ENCODE results near the gene ADAMTSL1. TPM values are rescaled to one million over a fixed set of nuclear protein-coding genes. Genes with fewer than 3 reads are reported as not detected.

ADAMTSL1 gene
- total and polyA plus RNA-seq, 8 donors: 1.1 to 98.8 (median 8.4) TPM

DNA sequence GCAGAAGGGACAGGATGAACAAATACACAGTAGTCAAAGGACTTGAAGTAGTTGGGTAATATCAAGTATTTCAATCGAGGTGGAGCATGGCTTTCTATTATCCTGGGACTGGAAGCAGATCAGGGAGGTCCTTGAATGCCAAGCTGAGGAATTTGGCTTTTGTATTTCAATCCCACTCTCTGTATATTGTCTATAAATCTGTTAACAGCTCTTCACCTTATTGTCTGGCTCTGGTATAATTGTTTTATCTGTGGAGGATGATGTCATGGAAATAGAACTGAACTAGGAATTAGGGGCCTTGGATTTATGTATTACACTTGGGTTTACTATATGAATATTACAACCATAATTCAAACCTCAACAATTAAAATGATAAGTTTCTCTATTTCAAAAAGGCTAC, 6.3 kb upstream of the ADAMTSL1 start:
- no peaks in the 10 kb centered on the region for H3K36me3 ChIP-seq
- TF ChIP-seq POLR2AphosphoS5 (IDR thresholded peaks at IDR 0.05) (no peak), POLR2A (IDR thresholded peaks at IDR 0.05) (no peak), EP300 (IDR thresholded peaks at IDR 0.05) (no peak)
- TF ChIP-seq, protein P1, sequence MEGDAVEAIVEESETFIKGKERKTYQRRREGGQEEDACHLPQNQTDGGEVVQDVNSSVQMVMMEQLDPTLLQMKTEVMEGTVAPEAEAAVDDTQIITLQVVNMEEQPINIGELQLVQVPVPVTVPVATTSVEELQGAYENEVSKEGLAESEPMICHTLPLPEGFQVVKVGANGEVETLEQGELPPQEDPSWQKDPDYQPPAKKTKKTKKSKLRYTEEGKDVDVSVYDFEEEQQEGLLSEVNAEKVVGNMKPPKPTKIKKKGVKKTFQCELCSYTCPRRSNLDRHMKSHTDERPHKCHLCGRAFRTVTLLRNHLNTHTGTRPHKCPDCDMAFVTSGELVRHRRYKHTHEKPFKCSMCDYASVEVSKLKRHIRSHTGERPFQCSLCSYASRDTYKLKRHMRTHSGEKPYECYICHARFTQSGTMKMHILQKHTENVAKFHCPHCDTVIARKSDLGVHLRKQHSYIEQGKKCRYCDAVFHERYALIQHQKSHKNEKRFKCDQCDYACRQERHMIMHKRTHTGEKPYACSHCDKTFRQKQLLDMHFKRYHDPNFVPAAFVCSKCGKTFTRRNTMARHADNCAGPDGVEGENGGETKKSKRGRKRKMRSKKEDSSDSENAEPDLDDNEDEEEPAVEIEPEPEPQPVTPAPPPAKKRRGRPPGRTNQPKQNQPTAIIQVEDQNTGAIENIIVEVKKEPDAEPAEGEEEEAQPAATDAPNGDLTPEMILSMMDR (IDR thresholded peaks at IDR 0.05): no peak
- H3K27ac ChIP-seq: no peak overlapping the region
- no peak for DNase-seq
- WGBS, 5 donors: 61 to 79% (median 61%) methylated on average over 1 of the region's 1 CpG
- no peak overlapping the region for H3K4me3 ChIP-seq
- H3K9me3 ChIP-seq: peaks cover 0 to 8% (median 7%) of the 10 kb centered on the region in 4 donors
- no peaks in the 10 kb centered on the region for H3K4me1 ChIP-seq
- intact Hi-C loops (cut with DNase I; ENCODE audit: low total_unique reads): no loop called here
- H3K27me3 ChIP-seq: no peaks in the 10 kb centered on the region

DNA sequence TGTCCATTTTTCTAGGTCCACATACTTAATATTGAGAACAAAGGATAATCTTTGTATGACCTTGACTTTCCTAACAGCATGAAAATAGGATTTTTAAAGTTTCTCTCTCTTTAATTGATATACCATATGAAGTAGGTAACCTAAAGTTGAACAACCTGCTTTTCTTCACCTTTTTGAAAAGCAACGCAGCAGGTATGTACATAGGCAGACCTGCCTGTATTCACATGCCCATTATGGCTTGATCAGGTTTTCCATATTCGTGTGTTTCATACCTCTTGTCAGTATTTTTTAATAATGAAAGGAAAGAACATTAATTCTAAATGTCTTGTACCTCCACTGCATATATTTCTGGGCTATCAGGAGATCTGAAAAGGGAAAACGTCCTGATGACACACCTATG, 1.5 kb upstream of the ADAMTSL1 start:
- intact Hi-C loops (cut with DNase I; ENCODE audit: low total_unique reads): no loop called here
- no peaks in the 10 kb centered on the region for H3K36me3 ChIP-seq
- WGBS, 5 donors: 59 to 74% (median 67%) methylated on average over 3 of the region's 3 CpGs
- no peak for DNase-seq
- peak overlapping the region in 3 of 5 donors; percentile 10 to 73 (median 68) for H3K27ac ChIP-seq
- H3K9me3 ChIP-seq: peaks cover 0 to 8% (median 7%) of the 10 kb centered on the region in 4 donors
- TF ChIP-seq, protein P1 (IDR thresholded peaks at IDR 0.05): no peak
- TF ChIP-seq POLR2A (IDR thresholded peaks at IDR 0.05) (no peak), EP300 (IDR thresholded peaks at IDR 0.05) (no peak), POLR2AphosphoS5 (IDR thresholded peaks at IDR 0.05) (no peak)
- no peaks in the 10 kb centered on the region for H3K27me3 ChIP-seq
- H3K4me1 ChIP-seq: peaks cover 0 to 20% (median 6%) of the 10 kb centered on the region in 4 donors
- no peak overlapping the region for H3K4me3 ChIP-seq

DNA sequence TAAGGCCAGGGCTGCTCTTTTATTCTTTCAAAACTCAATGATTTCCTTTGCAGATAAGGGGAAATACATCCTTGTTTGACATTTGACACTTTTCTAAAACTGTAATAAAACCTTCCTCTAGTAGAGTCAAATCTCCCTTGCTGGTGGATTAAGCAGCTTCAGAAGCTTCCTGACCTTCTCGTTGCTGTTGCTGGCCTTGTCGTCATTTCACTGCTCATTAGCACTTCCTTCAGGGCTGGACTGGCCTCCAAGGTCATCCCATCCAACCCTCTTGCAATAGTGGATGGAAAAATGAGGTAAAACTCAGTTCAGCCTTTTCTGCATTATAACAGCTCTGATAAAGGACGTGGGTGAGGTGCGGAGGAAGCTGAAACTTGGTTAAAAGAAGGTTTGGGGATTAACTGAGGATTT, 1.1 kb upstream of the ADAMTSL1 start:
- intact Hi-C loops (cut with DNase I; ENCODE audit: low total_unique reads): no loop called here
- H3K27me3 ChIP-seq: no peaks in the 10 kb centered on the region

DNA sequence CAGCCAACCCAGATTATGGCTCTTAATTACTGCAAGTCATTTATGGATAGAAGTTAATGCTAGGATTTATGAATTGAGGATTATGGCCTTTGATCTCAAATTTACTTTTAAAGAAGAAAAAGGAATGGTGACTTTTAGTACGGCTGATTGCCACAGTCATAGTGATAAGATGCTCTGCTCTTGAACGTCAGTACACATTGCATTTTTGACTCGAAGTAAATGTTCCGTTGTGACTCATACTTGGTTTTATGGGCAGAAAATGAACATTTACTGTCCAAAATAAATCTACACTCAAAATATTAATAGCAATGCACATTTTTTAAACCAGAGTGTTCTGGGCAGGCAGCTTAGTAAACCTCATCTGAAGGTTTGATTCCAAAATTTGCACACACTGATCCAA, 830 bp downstream of the ADAMTSL1 start:
- peaks cover 0 to 20% (median 6%) of the 10 kb centered on the region in 4 donors for H3K4me1 ChIP-seq
- WGBS, 5 donors: 52 to 69% (median 65%) methylated on average over 4 of the region's 4 CpGs
- H3K36me3 ChIP-seq: no peaks in the 10 kb centered on the region
- peaks cover 0 to 1% (median under 1%) of the 10 kb centered on the region in 4 donors for H3K9me3 ChIP-seq
- no peaks in the 10 kb centered on the region for H3K27me3 ChIP-seq
- DNase-seq: peak in 1 of 2 donors; percentile 29
- H3K27ac ChIP-seq: peak overlapping the region in 2 of 5 donors; percentile 59 to 68
- peak overlapping the region; percentile 29 to 49 (median 42) for H3K4me3 ChIP-seq
- TF ChIP-seq POLR2A (IDR thresholded peaks at IDR 0.05) (no peak), POLR2AphosphoS5 (IDR thresholded peaks at IDR 0.05) (no peak), EP300 (IDR thresholded peaks at IDR 0.05) (no peak)
- TF ChIP-seq, protein P1 (IDR thresholded peaks at IDR 0.05): no peak
- intact Hi-C loops (cut with DNase I; ENCODE audit: low total_unique reads): no loop called here

More for the DNA sequence above, 1.1 kb upstream of the ADAMTSL1 start:
- Histone ChIP-seq H3K27ac (peak overlapping the region in 3 of 5 donors; percentile 10 to 73 (median 68)), H3K4me1 (peaks cover 0 to 20% (median 6%) of the 10 kb centered on the region in 4 donors), H3K9me3 (peaks cover 0 to 8% (median 7%) of the 10 kb centered on the region in 4 donors), H3K36me3 (no peaks in the 10 kb centered on the region), H3K4me3 (no peak overlapping the region)
- TF ChIP-seq POLR2A (IDR thresholded peaks at IDR 0.05) (no peak), POLR2AphosphoS5 (IDR thresholded peaks at IDR 0.05) (no peak), EP300 (IDR thresholded peaks at IDR 0.05) (no peak)
- TF ChIP-seq, protein P1 (IDR thresholded peaks at IDR 0.05): no peak
- 50 to 82% (median 62%) methylated on average over 4 of the region's 4 CpGs for WGBS, 5 donors
- peak in 1 of 2 donors; percentile 54 for DNase-seq

All from stomach (tissue), 9 donors.